ENCODE data around the gene ZNF236.

DNA sequence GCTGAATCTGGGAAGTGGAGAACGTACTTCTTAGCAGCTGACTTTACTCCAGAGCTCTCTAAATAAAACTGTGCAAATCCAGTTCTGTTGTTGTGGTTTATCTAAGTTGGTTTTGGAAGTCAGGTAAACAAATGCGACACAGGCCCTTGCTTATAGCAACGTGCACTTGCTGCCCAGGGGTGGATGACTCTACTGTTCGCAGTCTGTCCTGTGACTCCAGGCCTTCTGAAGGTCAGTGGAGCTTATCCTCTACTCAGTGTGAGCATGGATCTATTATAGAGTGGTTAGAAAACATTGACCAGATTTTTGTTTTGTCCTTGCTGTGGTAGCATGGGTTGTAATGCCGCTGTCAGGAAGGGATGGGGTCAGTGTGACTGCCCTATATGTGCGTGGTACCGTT, 89.1 kb downstream of the ZNF236 start:
- TF ChIP-seq, protein P1, sequence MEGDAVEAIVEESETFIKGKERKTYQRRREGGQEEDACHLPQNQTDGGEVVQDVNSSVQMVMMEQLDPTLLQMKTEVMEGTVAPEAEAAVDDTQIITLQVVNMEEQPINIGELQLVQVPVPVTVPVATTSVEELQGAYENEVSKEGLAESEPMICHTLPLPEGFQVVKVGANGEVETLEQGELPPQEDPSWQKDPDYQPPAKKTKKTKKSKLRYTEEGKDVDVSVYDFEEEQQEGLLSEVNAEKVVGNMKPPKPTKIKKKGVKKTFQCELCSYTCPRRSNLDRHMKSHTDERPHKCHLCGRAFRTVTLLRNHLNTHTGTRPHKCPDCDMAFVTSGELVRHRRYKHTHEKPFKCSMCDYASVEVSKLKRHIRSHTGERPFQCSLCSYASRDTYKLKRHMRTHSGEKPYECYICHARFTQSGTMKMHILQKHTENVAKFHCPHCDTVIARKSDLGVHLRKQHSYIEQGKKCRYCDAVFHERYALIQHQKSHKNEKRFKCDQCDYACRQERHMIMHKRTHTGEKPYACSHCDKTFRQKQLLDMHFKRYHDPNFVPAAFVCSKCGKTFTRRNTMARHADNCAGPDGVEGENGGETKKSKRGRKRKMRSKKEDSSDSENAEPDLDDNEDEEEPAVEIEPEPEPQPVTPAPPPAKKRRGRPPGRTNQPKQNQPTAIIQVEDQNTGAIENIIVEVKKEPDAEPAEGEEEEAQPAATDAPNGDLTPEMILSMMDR (IDR thresholded peaks at IDR 0.05): no peak
- TF ChIP-seq POLR2A (IDR thresholded peaks at IDR 0.05): no peak
